Panc1 (cell line): Measurements from ENCODE around the gene MAP7D3.

Source experiments
- TF ChIP-seq, protein P1 (sequence below): fragments of 450-650 bp; IDR thresholded peaks from 2 replicates; pipeline ENCODE4 v1.5.1; 2017; ENCODE audit warnings: mild to moderate bottlenecking
- TF ChIP-seq, protein P2 (sequence below), 2 experiments: IDR thresholded peaks; 2 replicates each; pipeline ENCODE4 v1.6.1; 2011 to 2012; ENCODE audit warnings: low read depth in 2 of 2, control low read depth in 1 of 2, low read length in 1 of 2, mild to moderate bottlenecking in 1 of 2, moderate library complexity in 1 of 2; ENCODE audit not compliant: insufficient read depth in 1 of 2

DNA sequence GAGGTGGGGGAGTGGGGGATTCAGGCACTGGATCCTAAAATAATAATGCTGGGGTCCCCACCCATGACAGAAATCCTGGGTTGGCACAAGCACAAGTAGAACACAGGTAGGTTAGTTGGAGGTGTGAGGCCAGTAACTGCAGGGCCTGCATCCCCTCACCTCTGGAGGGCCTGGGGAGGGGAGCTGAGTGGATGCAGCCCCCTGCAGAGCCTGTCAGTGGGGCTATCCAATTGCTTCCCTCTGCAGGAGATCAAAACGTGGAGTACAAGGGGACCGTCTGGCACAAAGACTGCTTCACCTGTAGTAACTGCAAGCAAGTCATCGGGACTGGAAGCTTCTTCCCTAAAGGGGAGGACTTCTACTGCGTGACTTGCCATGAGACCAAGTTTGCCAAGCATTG, 43.7 kb downstream of the MAP7D3 start:
- TF ChIP-seq, protein P1, sequence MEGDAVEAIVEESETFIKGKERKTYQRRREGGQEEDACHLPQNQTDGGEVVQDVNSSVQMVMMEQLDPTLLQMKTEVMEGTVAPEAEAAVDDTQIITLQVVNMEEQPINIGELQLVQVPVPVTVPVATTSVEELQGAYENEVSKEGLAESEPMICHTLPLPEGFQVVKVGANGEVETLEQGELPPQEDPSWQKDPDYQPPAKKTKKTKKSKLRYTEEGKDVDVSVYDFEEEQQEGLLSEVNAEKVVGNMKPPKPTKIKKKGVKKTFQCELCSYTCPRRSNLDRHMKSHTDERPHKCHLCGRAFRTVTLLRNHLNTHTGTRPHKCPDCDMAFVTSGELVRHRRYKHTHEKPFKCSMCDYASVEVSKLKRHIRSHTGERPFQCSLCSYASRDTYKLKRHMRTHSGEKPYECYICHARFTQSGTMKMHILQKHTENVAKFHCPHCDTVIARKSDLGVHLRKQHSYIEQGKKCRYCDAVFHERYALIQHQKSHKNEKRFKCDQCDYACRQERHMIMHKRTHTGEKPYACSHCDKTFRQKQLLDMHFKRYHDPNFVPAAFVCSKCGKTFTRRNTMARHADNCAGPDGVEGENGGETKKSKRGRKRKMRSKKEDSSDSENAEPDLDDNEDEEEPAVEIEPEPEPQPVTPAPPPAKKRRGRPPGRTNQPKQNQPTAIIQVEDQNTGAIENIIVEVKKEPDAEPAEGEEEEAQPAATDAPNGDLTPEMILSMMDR, result no peak
- TF ChIP-seq, protein P2, sequence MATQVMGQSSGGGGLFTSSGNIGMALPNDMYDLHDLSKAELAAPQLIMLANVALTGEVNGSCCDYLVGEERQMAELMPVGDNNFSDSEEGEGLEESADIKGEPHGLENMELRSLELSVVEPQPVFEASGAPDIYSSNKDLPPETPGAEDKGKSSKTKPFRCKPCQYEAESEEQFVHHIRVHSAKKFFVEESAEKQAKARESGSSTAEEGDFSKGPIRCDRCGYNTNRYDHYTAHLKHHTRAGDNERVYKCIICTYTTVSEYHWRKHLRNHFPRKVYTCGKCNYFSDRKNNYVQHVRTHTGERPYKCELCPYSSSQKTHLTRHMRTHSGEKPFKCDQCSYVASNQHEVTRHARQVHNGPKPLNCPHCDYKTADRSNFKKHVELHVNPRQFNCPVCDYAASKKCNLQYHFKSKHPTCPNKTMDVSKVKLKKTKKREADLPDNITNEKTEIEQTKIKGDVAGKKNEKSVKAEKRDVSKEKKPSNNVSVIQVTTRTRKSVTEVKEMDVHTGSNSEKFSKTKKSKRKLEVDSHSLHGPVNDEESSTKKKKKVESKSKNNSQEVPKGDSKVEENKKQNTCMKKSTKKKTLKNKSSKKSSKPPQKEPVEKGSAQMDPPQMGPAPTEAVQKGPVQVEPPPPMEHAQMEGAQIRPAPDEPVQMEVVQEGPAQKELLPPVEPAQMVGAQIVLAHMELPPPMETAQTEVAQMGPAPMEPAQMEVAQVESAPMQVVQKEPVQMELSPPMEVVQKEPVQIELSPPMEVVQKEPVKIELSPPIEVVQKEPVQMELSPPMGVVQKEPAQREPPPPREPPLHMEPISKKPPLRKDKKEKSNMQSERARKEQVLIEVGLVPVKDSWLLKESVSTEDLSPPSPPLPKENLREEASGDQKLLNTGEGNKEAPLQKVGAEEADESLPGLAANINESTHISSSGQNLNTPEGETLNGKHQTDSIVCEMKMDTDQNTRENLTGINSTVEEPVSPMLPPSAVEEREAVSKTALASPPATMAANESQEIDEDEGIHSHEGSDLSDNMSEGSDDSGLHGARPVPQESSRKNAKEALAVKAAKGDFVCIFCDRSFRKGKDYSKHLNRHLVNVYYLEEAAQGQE (IDR thresholded peaks at IDR 0.05; ENCODE audit: insufficient read depth in 1 of 2, low read depth in 2 of 2, low read length in 1 of 2), result no peak
